HK-2 (cell line): ENCODE measurements around the gene AFF1.
"Not testable (repeated sequence)": the region's sequence is repeated elsewhere in the genome, so short reads cannot be mapped to it uniquely, and the experiment has no call there.

Source experiments
- DNase-seq: peaks from one replicate; pipeline ENCODE4 v3.0.0-alpha.2; 2018; ENCODE audit not compliant: unreplicated experiment

AFF1 gene

GRCh38 chr4:87056881-87057280 is 122.1 kb downstream of the AFF1 start:
- no peak for DNase-seq

GRCh38 chr4:87057835-87058355 is 123.1 kb downstream of the AFF1 start:
- DNase-seq: no peak

- DNase-seq: no peak
Measured at GRCh38 chr4:87058356-87059073, 123.7 kb downstream of the AFF1 start.

DNA sequence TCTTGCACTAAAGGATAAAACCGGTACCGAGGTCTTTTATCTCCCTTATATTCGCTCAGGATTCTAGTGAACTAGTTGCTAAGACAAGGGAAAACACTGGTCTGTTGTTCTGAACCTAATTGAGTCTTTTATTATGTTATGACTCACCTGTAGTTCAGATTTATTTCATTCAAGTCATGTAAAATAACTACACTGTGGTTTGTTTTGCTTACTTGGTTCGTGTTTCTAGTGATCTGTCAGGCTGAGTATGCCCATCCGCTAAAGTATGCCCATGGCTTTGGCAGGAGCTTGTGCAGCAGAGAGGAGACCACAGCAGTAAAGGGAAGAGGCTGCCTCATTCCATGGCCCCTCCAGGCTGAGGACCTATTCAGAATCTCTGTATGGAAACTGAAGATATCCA is 126.1 kb downstream of the AFF1 start:
- no peak for DNase-seq

- no peak for DNase-seq
Measured at GRCh38 chr4:87065021-87065420, 130.2 kb downstream of the AFF1 start.

GRCh38 chr4:87066403-87067123 is 131.8 kb downstream of the AFF1 start:
- no peak for DNase-seq

DNA sequence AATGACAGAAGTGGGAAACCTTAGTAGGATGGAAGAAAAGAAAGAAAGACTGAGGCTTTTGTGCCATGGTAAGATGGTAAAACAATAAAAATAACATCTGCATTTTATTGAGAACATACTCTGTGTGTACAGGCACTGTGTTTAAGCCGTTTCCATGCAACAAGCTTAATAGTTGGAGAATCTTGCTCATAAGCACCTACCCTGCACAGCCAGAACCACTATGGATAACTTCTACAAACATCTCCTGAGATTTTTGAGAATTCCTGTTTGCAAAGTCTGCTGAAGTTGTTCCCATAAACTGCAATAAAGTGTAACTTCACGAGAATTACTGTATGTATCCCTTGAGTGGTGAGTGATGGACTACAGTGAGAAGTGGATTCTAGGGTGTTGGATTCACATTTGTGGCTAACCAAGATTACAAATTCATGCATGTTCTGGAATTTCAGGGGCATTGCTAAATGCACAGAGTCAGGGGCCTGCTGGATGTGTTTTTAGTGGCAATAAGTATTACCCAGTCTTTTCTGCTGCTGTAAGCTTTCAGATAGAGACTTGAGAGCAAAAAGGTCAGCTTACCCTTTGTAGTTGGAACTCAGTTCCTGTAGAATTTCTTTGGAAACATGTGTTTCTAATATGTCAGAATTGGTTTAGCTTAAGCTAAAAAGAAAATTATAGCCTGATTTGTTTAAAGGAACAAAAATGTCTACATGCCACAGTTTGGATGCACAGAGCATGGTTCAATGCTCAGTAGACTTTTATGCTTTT is 132.5 kb downstream of the AFF1 start:
- no peak for DNase-seq

GRCh38 chr4:87068583-87069021 is 133.8 kb downstream of the AFF1 start:
- DNase-seq: no peak

DNA sequence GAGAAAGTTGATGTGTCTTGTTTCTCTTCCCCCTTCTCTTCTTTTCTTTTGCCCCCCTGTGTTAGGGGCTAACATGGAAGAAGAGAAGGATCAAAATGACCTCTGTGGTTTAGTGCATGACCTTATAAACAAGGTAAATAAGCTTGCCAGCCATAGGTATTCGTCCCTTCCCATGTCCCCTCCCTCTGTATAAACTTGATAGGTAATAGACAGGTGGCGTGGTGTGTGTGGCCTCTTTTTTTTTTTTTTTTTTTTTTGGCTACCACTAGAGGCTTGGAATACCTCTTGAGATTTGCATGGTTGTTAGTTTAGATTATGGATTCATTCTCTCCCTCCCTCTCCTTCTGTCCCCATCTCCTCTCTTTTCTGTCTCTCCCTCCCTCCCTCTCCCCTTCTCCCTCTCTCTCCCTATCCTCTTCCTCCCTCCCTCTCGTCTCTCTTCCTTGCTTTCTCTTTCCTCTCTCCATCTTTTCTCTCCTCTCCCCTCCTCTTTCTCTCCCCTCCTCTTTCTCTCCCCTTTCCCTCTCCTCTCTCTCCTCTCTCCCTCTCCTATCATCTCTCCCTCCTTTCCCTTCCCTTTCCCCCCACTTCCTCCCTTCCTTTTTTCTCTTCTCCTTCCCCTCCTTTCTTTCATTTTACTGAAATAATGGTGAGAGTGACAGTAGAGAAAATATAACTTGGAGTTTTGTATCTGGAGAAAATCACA is 134.4 kb downstream of the AFF1 start:
- DNase-seq: no peak

- DNase-seq: no peak
Measured at GRCh38 chr4:87071401-87071800, 136.6 kb downstream of the AFF1 start.

- DNase-seq: not testable (repeated sequence)
Measured at GRCh38 chr4:87072545-87072944, 137.7 kb downstream of the AFF1 start.

DNA sequence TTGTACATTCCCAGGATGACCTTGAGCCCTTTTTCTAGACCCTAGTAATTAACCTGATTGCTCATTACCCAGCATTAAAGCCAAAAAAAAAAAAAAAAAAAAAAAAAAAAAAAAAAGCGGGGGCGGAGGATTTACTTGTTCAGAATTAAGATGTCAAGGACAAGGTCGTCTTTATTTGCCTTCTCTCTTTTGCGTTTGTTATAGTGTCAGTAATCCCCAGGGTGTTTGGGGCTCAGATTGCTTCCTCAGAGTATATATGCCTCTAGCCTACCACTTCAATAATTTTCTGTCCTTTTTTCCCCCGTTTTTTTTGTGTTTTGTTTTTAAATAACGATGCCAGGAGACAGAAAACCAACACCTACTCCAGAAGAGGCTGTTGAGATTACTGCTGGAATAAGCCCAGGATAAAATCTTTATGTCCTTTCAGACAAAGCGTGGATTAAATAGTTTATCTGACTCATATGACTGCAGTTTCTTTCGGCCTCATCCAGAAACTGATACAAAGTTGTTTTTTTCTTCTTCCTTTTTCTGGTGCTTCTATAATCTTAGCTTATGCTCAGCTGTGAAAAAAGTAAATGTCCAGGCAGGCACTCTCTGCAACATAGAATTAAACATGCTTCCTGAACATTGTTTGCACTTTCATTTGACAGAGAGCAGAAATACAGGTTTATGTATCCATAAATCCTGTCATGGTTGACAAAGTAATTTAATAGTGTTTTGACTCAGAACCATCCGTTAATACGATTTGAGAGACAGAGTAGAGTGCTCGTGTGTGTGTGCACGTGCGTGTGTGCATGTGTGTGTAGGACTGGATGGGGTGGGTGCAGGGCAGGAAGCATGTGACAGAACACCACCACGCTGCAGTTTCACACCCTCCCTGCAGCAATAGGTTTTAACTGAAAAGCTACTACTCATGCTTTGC is 138.6 kb downstream of the AFF1 start:
- DNase-seq: no peak

DNA sequence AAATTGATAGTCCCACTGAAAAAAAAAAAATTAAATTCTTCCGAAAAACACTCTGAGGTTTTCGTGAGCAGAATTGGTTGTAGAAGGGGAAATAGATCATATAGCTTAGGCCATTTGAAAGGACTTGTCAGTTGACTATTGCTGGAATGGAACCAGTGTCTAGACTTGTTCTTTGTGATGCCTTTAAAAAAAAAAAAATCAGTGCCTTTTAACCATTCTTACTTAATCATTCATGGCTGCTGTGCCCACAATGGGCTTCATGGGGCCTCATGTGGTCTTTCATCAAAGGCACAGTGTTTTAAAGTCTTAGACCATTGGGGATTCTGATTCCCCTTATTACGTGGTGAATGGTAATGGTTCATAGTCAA is 139.3 kb downstream of the AFF1 start:
- DNase-seq: no peak

- DNase-seq: no peak
Measured at GRCh38 chr4:87075876-87076275, 141.1 kb downstream of the AFF1 start.

DNA sequence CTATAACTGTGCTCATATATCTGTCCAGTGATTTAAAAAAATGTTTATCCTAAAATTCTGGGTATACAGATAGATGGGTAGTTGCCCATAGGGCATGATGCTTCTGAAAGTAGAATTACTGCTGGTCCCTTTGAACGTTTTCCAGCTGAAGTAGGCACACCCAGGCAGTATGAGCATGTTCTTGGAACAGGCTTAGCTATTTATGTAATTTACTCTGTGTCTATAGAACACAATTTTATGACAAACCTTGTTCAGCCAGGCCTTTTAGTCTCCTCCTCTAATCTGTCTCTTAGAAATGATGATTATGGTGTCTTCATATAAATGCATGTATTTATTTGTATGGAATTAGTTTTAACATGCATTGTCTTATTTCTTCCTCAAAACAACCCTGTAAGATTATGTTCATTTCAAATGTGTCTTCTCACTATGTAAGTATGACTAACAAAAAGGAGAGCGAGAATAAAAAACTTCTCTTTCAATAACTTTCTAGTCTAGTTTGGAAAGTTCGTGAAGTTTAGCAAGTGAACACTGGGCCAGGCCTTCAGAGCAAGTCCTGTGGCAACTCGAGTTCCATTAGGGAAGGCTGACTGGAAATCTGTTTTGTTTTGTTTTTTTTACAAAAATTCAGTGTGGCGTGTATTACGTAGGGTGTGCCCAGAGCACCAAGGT is 142.0 kb downstream of the AFF1 start:
- no peak for DNase-seq

DNA sequence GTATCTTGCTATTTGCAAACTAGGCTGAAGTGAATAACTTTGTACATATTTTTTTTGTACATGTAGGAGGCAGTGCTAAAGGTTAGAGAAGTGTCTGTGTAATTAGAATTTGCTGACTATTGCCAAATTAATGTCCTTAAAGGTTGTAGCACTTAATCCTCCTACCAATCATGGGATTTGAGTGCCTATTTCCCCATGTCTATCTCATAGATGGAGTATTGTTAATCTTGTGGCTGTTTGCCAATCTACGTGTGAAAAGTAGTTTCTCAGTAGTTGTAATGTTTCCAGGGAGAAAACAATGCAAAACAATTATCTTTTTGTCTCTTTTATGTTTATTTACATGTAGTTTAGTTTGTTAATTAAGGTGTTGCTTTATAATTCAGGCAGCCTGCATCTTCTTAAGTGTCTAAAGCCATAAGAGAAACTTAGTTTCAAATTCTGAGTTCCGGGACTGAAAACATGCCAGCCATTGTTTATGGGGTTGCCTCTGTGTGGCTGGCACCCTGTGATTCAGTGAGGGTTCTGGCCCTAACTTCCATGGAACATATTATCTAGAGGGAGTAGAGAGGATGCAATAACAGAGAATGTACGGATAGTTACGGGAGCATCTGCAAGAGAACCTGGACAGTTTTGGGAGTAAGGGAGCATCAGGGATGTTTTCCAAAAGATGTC is 143.2 kb downstream of the AFF1 start:
- no peak for DNase-seq

GRCh38 chr4:87078987-87079486 is 144.2 kb downstream of the AFF1 start:
- no peak for DNase-seq

- DNase-seq: no peak
Measured at GRCh38 chr4:87079967-87080366, 145.2 kb downstream of the AFF1 start.

DNA sequence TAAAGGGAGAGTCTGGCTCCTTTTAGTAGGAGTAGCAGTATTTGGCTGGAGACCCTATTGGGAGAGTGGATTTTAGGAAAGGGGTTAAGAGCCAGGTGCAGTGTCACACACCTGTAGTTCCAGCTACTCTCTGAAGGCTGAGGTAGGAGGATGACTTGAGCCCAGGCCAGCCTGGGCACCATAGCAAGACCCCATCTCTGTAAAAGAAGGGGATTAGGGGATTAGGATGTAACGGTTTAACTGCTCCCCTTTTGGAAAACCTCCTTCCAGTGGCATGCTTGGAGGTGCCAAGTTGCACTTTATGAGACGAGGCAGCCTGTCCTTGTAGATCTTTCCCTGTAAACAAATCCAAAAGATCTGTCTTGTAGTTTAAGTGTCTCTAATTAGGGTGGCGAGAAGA is 145.7 kb downstream of the AFF1 start:
- DNase-seq: no peak
